GM23338 (cell line): Measurements from ENCODE around the gene DDX56. TPM values are rescaled to one million over a fixed set of nuclear protein-coding genes. Genes with fewer than 3 reads are reported as not detected.
"Not testable (repeated sequence)": the region's sequence is repeated elsewhere in the genome, so short reads cannot be mapped to it uniquely, and the experiment has no call there.

Experiments
- ATAC-seq: fragments of 200-7000 bp; cut with Tn5 transposase; 3 replicates; pipeline ENCODE4 v1.9.1; 2020
- DNase-seq: peaks from one replicate; pipeline ENCODE4 v3.0.0-alpha.2; 2015; ENCODE audit warnings: low spot score
- H2AFZ ChIP-seq: fragments of 200-600 bp; sonication (generic); 2 replicates; pipeline ENCODE4 v1.8.0; 2016; ENCODE audit warnings: antibody characterized with exemption, mild to moderate bottlenecking, moderate library complexity
- H3F3A ChIP-seq: fragments of 200-600 bp; sonication (generic); replicated peaks from 2 replicates; pipeline ENCODE4 v1.8.0; 2017; ENCODE audit warnings: antibody characterized with exemption, mixed run types, low read depth
- H3K27ac ChIP-seq: fragments of 200-600 bp; sonication (generic); 2 replicates; pipeline ENCODE4 v1.6.1; 2016; ENCODE audit warnings: low read depth
- H3K27me3 ChIP-seq: fragments of 200-600 bp; sonication (generic); 2 replicates; pipeline ENCODE4 v1.8.0; 2016; ENCODE audit warnings: mild to moderate bottlenecking, mixed run types, moderate library complexity; ENCODE audit not compliant: insufficient read depth
- H3K36me3 ChIP-seq: fragments of 200-600 bp; sonication (generic); 2 replicates; pipeline ENCODE4 v1.8.0; 2016; ENCODE audit warnings: mild to moderate bottlenecking; ENCODE audit not compliant: insufficient read depth
- H3K4me1 ChIP-seq: fragments of 200-600 bp; sonication (generic); 2 replicates; pipeline ENCODE4 v1.8.0; 2016; ENCODE audit warnings: mild to moderate bottlenecking, moderate library complexity; ENCODE audit not compliant: insufficient read depth
- H3K4me2 ChIP-seq: fragments of 200-600 bp; sonication (generic); 2 replicates; pipeline ENCODE4 v1.7.1; 2017; ENCODE audit warnings: mixed run types
- H3K4me3 ChIP-seq: fragments of 200-600 bp; sonication (generic); 2 replicates; pipeline ENCODE4 v1.6.1; 2016; ENCODE audit warnings: mixed run types
- H3K79me2 ChIP-seq: fragments of 200-600 bp; sonication (generic); replicated peaks from 2 replicates; pipeline ENCODE4 v1.8.0; 2017; ENCODE audit warnings: mild to moderate bottlenecking; ENCODE audit not compliant: insufficient read depth
- H3K9me2 ChIP-seq: fragments of 200-600 bp; sonication (generic); 2 replicates; pipeline ENCODE4 v1.8.0; 2017; ENCODE audit not compliant: insufficient read depth
- H4K20me1 ChIP-seq: fragments of 200-600 bp; sonication (generic); replicated peaks from 2 replicates; pipeline ENCODE4 v1.8.0; 2017; ENCODE audit warnings: mild to moderate bottlenecking; ENCODE audit not compliant: insufficient read depth
- H3K27ac Mint-ChIP-seq: 2 replicates; pipeline ENCODE4 v1.8.0; 2020; ENCODE audit warnings: inconsistent platforms, mild to moderate bottlenecking, moderate library complexity, mixed read lengths
- H3K27me3 Mint-ChIP-seq: 3 replicates; pipeline ENCODE4 v1.8.0; 2022; ENCODE audit warnings: low read depth, mild to moderate bottlenecking, moderate library complexity, mixed read lengths, inconsistent platforms; ENCODE audit not compliant: insufficient read depth, poor library complexity
- H3K36me3 Mint-ChIP-seq: 3 replicates; pipeline ENCODE4 v1.8.0; 2021; ENCODE audit warnings: low read depth, mild to moderate bottlenecking, inconsistent platforms, moderate library complexity, mixed read lengths
- H3K4me1 Mint-ChIP-seq: 3 replicates; pipeline ENCODE4 v1.8.0; 2020; ENCODE audit warnings: mild to moderate bottlenecking, inconsistent platforms, mixed read lengths
- H3K4me3 Mint-ChIP-seq: 3 replicates; pipeline ENCODE4 v1.8.0; 2021; ENCODE audit warnings: moderate library complexity, mild to moderate bottlenecking, inconsistent platforms, mixed read lengths
- H3K9me3 Mint-ChIP-seq: 3 replicates; pipeline ENCODE4 v1.8.0; 2020; ENCODE audit warnings: moderate library complexity, mild to moderate bottlenecking, inconsistent platforms, mixed read lengths
- CREB1 ChIP-seq: fragments of 250-450 bp; sonication (Bioruptor Pico); IDR thresholded peaks from 2 replicates; pipeline ENCODE4 v1.5.0; 2020; ENCODE audit warnings: low read depth, mild to moderate bottlenecking, moderate library complexity
- EZH2 ChIP-seq: fragments of 200-600 bp; sonication (generic); IDR thresholded peaks from one replicate; pipeline ENCODE4 v1.8.0; 2017; ENCODE audit warnings: antibody characterized with exemption, mild to moderate bottlenecking, low read depth; ENCODE audit not compliant: unreplicated experiment
- EZH2phosphoT487 ChIP-seq: fragments of 200-600 bp; sonication (generic); IDR thresholded peaks from one replicate; pipeline ENCODE4 v1.8.1; 2018; ENCODE audit warnings: antibody characterized with exemption; ENCODE audit not compliant: unreplicated experiment
- JUNB ChIP-seq: IDR thresholded peaks from one replicate; pipeline ENCODE4 v1.6.1; 2016; ENCODE audit warnings: antibody characterized with exemption; ENCODE audit not compliant: unreplicated experiment
- REST ChIP-seq: IDR thresholded peaks from one replicate; pipeline ENCODE4 v1.6.1; 2018; ENCODE audit warnings: antibody characterized with exemption; ENCODE audit not compliant: unreplicated experiment
- STAT1 ChIP-seq: IDR thresholded peaks from one replicate; pipeline ENCODE4 v1.6.1; 2016; ENCODE audit warnings: antibody characterized with exemption; ENCODE audit not compliant: unreplicated experiment
- ZNF114 ChIP-seq: fragments of 250-450 bp; sonication (Bioruptor Pico); IDR thresholded peaks from 2 replicates; pipeline ENCODE4 v1.5.0; 2020; ENCODE audit warnings: mild to moderate bottlenecking, moderate library complexity
- ZNF331 ChIP-seq: fragments of 250-450 bp; sonication (Bioruptor Pico); IDR thresholded peaks from 2 replicates; pipeline ENCODE4 v1.5.0; 2020; ENCODE audit warnings: low read depth, mild to moderate bottlenecking, moderate library complexity
- ZNF462 ChIP-seq: fragments of 250-450 bp; sonication (Bioruptor Pico); IDR thresholded peaks from 2 replicates; pipeline ENCODE4 v1.5.0; 2020; ENCODE audit warnings: mild to moderate bottlenecking, moderate library complexity
- polyA plus RNA-seq: library from polyadenylated mRNA; unstranded; fragments of >200 nt; fragmentation: Nextera tagmentation; extraction: Ambion mirVana; gene quantifications from 2 replicates; pipeline ENCODE4 v1.2.1, GENCODE V29; 2016
- total RNA-seq: library from RNA; depleted of rRNA; stranded (reverse); fragments of >200 nt; shearing (Covaris generic); gene quantifications from 2 replicates; pipeline ENCODE4 v1.2.3, GENCODE V29; 2014
- TF ChIP-seq, protein P1 (sequence below): IDR thresholded peaks from 2 replicates; pipeline ENCODE4 v1.6.1; 2016; ENCODE audit warnings: antibody characterized with exemption

The DDX56 gene
- total and polyA plus RNA-seq, 2 experiments from 2014 or later = 44.1 to 72.3 TPM

DNA sequence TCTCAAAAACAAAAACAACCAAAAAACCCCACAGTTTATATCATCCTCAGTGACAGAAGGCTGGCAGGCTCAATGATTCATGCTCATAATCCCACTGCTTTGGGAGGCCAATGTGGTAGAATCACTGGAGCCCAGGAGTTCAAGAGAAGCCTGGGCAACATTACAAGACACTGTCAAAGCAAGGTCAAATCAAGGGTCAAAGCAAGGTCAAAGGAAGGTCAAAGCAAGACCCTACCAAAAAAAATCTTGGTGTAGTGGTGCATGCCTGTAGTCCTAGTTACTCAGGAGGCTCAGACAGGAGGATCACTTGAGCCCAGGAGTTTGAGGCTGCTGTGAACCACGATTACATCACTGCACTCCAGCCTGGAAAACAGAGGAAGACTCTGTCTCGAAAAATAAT, 18.4 kb downstream of the DDX56 start (continued):
- TF ChIP-seq ZNF462 (CRISPR knock-in tag) (no peak), CREB1 (no peak), STAT1 (no peak), EZH2 (no peak), ZNF114 (CRISPR knock-in tag) (no peak), EZH2phosphoT487 (no peak), ZNF331 (CRISPR knock-in tag) (no peak), REST (no peak), JUNB (no peak)
- TF ChIP-seq, protein P1, sequence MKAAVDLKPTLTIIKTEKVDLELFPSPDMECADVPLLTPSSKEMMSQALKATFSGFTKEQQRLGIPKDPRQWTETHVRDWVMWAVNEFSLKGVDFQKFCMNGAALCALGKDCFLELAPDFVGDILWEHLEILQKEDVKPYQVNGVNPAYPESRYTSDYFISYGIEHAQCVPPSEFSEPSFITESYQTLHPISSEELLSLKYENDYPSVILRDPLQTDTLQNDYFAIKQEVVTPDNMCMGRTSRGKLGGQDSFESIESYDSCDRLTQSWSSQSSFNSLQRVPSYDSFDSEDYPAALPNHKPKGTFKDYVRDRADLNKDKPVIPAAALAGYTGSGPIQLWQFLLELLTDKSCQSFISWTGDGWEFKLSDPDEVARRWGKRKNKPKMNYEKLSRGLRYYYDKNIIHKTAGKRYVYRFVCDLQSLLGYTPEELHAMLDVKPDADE = no peak

GRCh38 chr7:44552473-44553005, 21.2 kb downstream of the DDX56 start:
- not testable (repeated sequence) for H3K27ac Mint-ChIP-seq, H3K4me1 Mint-ChIP-seq, H3K4me2 ChIP-seq

More at GRCh38 chr7:44552473-44553005, 21.2 kb downstream of the DDX56 start:
- not testable (repeated sequence) for H3F3A ChIP-seq, H3K9me3 Mint-ChIP-seq, H3K79me2 ChIP-seq, H3K4me1 ChIP-seq, H3K36me3 Mint-ChIP-seq, H4K20me1 ChIP-seq, DNase-seq, H2AFZ ChIP-seq, H3K27me3 Mint-ChIP-seq, H3K4me3 Mint-ChIP-seq, H3K27me3 ChIP-seq, H3K36me3 ChIP-seq, H3K9me2 ChIP-seq, ATAC-seq, H3K4me3 ChIP-seq, H3K27ac ChIP-seq
